MM.1S (cell line): ENCODE data around the gene VN1R4.
"Not testable (repeated sequence)": the region's sequence is repeated elsewhere in the genome, so short reads cannot be mapped to it uniquely, and the experiment has no call there.

Source experiments
- EZH2 ChIP-seq: fragments of 300-600 bp; sonication (generic); optimal IDR thresholded peaks from 2 replicates; pipeline ENCODE3; 2017; ENCODE audit warnings: low read depth, mild to moderate bottlenecking, antibody characterized with exemption, low read length, mixed read lengths
- TF ChIP-seq, protein P1 (sequence below): fragments of 300-600 bp; sonication (generic); IDR thresholded peaks from 2 replicates; pipeline ENCODE4 v1.5.1; 2016; ENCODE audit warnings: antibody characterized with exemption, low read length, mixed read lengths

DNA sequence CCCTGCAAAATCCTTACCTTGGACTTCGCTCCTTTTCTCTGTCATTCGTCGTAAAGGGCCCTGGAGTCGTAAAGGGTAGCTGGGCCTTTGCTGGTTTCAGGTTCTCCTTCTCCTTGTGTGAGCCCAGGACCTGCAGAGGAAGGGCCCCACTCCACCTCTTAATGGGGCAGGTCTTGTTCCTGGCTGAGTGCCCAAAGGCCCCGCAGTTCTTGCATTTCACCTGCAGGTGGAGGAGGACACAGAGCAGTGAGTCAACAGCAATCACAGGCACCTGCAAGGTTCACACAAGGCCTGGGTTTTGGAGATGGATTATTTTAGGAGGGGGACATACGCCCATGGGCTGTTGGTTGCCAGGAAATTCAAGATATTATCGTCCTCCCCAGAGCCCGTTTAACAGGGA is 33.8 kb upstream of the VN1R4 start:
- TF ChIP-seq EZH2: not testable (repeated sequence)
- TF ChIP-seq, protein P1, sequence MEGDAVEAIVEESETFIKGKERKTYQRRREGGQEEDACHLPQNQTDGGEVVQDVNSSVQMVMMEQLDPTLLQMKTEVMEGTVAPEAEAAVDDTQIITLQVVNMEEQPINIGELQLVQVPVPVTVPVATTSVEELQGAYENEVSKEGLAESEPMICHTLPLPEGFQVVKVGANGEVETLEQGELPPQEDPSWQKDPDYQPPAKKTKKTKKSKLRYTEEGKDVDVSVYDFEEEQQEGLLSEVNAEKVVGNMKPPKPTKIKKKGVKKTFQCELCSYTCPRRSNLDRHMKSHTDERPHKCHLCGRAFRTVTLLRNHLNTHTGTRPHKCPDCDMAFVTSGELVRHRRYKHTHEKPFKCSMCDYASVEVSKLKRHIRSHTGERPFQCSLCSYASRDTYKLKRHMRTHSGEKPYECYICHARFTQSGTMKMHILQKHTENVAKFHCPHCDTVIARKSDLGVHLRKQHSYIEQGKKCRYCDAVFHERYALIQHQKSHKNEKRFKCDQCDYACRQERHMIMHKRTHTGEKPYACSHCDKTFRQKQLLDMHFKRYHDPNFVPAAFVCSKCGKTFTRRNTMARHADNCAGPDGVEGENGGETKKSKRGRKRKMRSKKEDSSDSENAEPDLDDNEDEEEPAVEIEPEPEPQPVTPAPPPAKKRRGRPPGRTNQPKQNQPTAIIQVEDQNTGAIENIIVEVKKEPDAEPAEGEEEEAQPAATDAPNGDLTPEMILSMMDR: not testable (repeated sequence)
